T-helper 2 cell treated with Interferon-gamma antibody and Interleukin-4, amounts not matched to agents 5 μg/mL and 100 μg/mL, for 36 hours (primary cell): ENCODE data around the gene CNTNAP3.
"Not testable (repeated sequence)": the region's sequence is repeated elsewhere in the genome, so short reads cannot be mapped to it uniquely, and the experiment has no call there.

ENCODE experiments used
- DNase-seq: peaks from one replicate; pipeline ENCODE4 v3.0.0; 2021; ENCODE audit warnings: low spot score
- H3K27ac Mint-ChIP-seq: one replicate; pipeline ENCODE4 v1.8.0; 2021; ENCODE audit warnings: mild to moderate bottlenecking, mixed read lengths
- H3K27me3 Mint-ChIP-seq: one replicate; pipeline ENCODE4 v1.8.0; 2021; ENCODE audit warnings: low read depth, mixed read lengths
- H3K36me3 Mint-ChIP-seq: one replicate; pipeline ENCODE4 v1.8.0; 2021; ENCODE audit warnings: low read depth, mixed read lengths
- H3K4me1 Mint-ChIP-seq: one replicate; pipeline ENCODE4 v1.8.0; 2021; ENCODE audit warnings: low read depth, mixed read lengths
- H3K4me3 Mint-ChIP-seq: one replicate; pipeline ENCODE4 v1.8.0; 2022; ENCODE audit warnings: mild to moderate bottlenecking, moderate library complexity, mixed read lengths
- H3K9me3 Mint-ChIP-seq: one replicate; pipeline ENCODE4 v1.8.0; 2021; ENCODE audit warnings: mixed read lengths

Gene CNTNAP3

GRCh38 chr9:39111746-39112145 lies 176.2 kb downstream of the CNTNAP3 start:
- not testable (repeated sequence) for H3K9me3 Mint-ChIP-seq, H3K27me3 Mint-ChIP-seq, DNase-seq

GRCh38 chr9:39108145-39108544 lies 179.8 kb downstream of the CNTNAP3 start:
- H3K27me3 Mint-ChIP-seq, result no peaks in the 10 kb centered on the region
- no peaks in the 10 kb centered on the region for H3K9me3 Mint-ChIP-seq
- H3K4me1 Mint-ChIP-seq, result no peaks in the 10 kb centered on the region
- H3K36me3 Mint-ChIP-seq, result no peaks in the 10 kb centered on the region
- no peak overlapping the region for H3K27ac Mint-ChIP-seq
- no peak for DNase-seq
- H3K4me3 Mint-ChIP-seq, result no peak overlapping the region

More at GRCh38 chr9:39111746-39112145, 176.2 kb downstream of the CNTNAP3 start:
- not testable (repeated sequence) for H3K4me3 Mint-ChIP-seq, H3K4me1 Mint-ChIP-seq, H3K36me3 Mint-ChIP-seq, H3K27ac Mint-ChIP-seq

GRCh38 chr9:39097208-39097607 lies 190.8 kb downstream of the CNTNAP3 start:
- H3K4me1 Mint-ChIP-seq, H3K9me3 Mint-ChIP-seq, H3K4me3 Mint-ChIP-seq: not testable (repeated sequence)

GRCh38 chr9:39085311-39085710 lies 202.7 kb downstream of the CNTNAP3 start:
- H3K4me1 Mint-ChIP-seq, H3K9me3 Mint-ChIP-seq, H3K27me3 Mint-ChIP-seq, H3K4me3 Mint-ChIP-seq, H3K36me3 Mint-ChIP-seq, DNase-seq, H3K27ac Mint-ChIP-seq: not testable (repeated sequence)

More at GRCh38 chr9:39097208-39097607, 190.8 kb downstream of the CNTNAP3 start:
- H3K36me3 Mint-ChIP-seq, DNase-seq, H3K27me3 Mint-ChIP-seq, H3K27ac Mint-ChIP-seq: not testable (repeated sequence)

- not testable (repeated sequence) for H3K27me3 Mint-ChIP-seq, H3K36me3 Mint-ChIP-seq, H3K27ac Mint-ChIP-seq, H3K4me3 Mint-ChIP-seq, DNase-seq, H3K4me1 Mint-ChIP-seq, H3K9me3 Mint-ChIP-seq
Measured at GRCh38 chr9:39082574-39082973, 205.4 kb downstream of the CNTNAP3 start.

GRCh38 chr9:39080081-39080480 lies 207.9 kb downstream of the CNTNAP3 start:
- not testable (repeated sequence) for H3K36me3 Mint-ChIP-seq, H3K9me3 Mint-ChIP-seq, H3K27me3 Mint-ChIP-seq, DNase-seq, H3K4me3 Mint-ChIP-seq, H3K4me1 Mint-ChIP-seq, H3K27ac Mint-ChIP-seq

- not testable (repeated sequence) for H3K4me3 Mint-ChIP-seq
Measured at GRCh38 chr9:39078621-39079256, 209.2 kb downstream of the CNTNAP3 start.

GRCh38 chr9:39073537-39073936 lies 214.4 kb downstream of the CNTNAP3 start:
- not testable (repeated sequence) for H3K9me3 Mint-ChIP-seq, H3K27me3 Mint-ChIP-seq, H3K36me3 Mint-ChIP-seq, H3K4me1 Mint-ChIP-seq, H3K4me3 Mint-ChIP-seq, DNase-seq, H3K27ac Mint-ChIP-seq

More at GRCh38 chr9:39078621-39079256, 209.2 kb downstream of the CNTNAP3 start:
- not testable (repeated sequence) for H3K36me3 Mint-ChIP-seq, H3K27me3 Mint-ChIP-seq, H3K27ac Mint-ChIP-seq, H3K4me1 Mint-ChIP-seq, H3K9me3 Mint-ChIP-seq, DNase-seq

GRCh38 chr9:39067683-39068082 lies 220.3 kb downstream of the CNTNAP3 start:
- not testable (repeated sequence) for H3K9me3 Mint-ChIP-seq, H3K27me3 Mint-ChIP-seq, H3K27ac Mint-ChIP-seq, H3K36me3 Mint-ChIP-seq, DNase-seq, H3K4me1 Mint-ChIP-seq, H3K4me3 Mint-ChIP-seq

GRCh38 chr9:39062966-39063365 lies 225.0 kb downstream of the CNTNAP3 start:
- H3K9me3 Mint-ChIP-seq, DNase-seq, H3K4me3 Mint-ChIP-seq, H3K27ac Mint-ChIP-seq, H3K36me3 Mint-ChIP-seq, H3K4me1 Mint-ChIP-seq, H3K27me3 Mint-ChIP-seq: not testable (repeated sequence)

GRCh38 chr9:39054453-39054852 lies 233.5 kb downstream of the CNTNAP3 start:
- H3K27me3 Mint-ChIP-seq, result not testable (repeated sequence)

GRCh38 chr9:39046833-39047232 lies 241.1 kb downstream of the CNTNAP3 start:
- H3K36me3 Mint-ChIP-seq, H3K4me1 Mint-ChIP-seq, H3K9me3 Mint-ChIP-seq, H3K27ac Mint-ChIP-seq, H3K4me3 Mint-ChIP-seq, DNase-seq, H3K27me3 Mint-ChIP-seq: not testable (repeated sequence)

More at GRCh38 chr9:39054453-39054852, 233.5 kb downstream of the CNTNAP3 start:
- not testable (repeated sequence) for H3K9me3 Mint-ChIP-seq, H3K4me1 Mint-ChIP-seq, H3K36me3 Mint-ChIP-seq, DNase-seq, H3K4me3 Mint-ChIP-seq, H3K27ac Mint-ChIP-seq

- DNase-seq, H3K9me3 Mint-ChIP-seq, H3K4me3 Mint-ChIP-seq, H3K27me3 Mint-ChIP-seq, H3K36me3 Mint-ChIP-seq, H3K27ac Mint-ChIP-seq, H3K4me1 Mint-ChIP-seq: not testable (repeated sequence)
Measured at GRCh38 chr9:39042352-39042803, 245.6 kb downstream of the CNTNAP3 start.

GRCh38 chr9:39041774-39042173 lies 246.2 kb downstream of the CNTNAP3 start:
- H3K4me1 Mint-ChIP-seq, H3K4me3 Mint-ChIP-seq, H3K27ac Mint-ChIP-seq, H3K9me3 Mint-ChIP-seq, H3K36me3 Mint-ChIP-seq, DNase-seq, H3K27me3 Mint-ChIP-seq: not testable (repeated sequence)

GRCh38 chr9:39039148-39039547 lies 248.8 kb downstream of the CNTNAP3 start:
- DNase-seq, H3K27ac Mint-ChIP-seq, H3K4me1 Mint-ChIP-seq, H3K4me3 Mint-ChIP-seq, H3K27me3 Mint-ChIP-seq, H3K36me3 Mint-ChIP-seq, H3K9me3 Mint-ChIP-seq: not testable (repeated sequence)
